NCI-H1105 treated with DMSO at 0.1 percent for 48 hours (cell line): Measurements from ENCODE around the gene SPTLC3.
"Not testable (repeated sequence)": the region's sequence is repeated elsewhere in the genome, so short reads cannot be mapped to it uniquely, and the experiment has no call there.

ENCODE experiments used
- DNase-seq: peaks from one replicate; lab custom pipeline; 2025; lab: John Stamatoyannopoulos, UW

SPTLC3 gene

GRCh38 chr20:13008761-13009681 lies at the start of gene SPTLC3:
SPTLC3 (plus strand) TSS chr20:13008972; CDS start chr20:13009268, 296 bp downstream.
- no peak for DNase-seq

GRCh38 chr20:12961725-12962124 lies 47.0 kb upstream of the SPTLC3 start:
- DNase-seq: no peak

GRCh38 chr20:12962895-12963294 lies 45.9 kb upstream of the SPTLC3 start:
- DNase-seq: no peak

- DNase-seq: no peak
Measured at GRCh38 chr20:12963416-12963815, 45.4 kb upstream of the SPTLC3 start.

- no peak for DNase-seq
Measured at GRCh38 chr20:12965212-12965869, 43.4 kb upstream of the SPTLC3 start.

- DNase-seq: no peak
Measured at GRCh38 chr20:12965870-12966251, 42.9 kb upstream of the SPTLC3 start.

GRCh38 chr20:12966468-12967085 lies 42.2 kb upstream of the SPTLC3 start:
- peak; percentile 27 for DNase-seq

- DNase-seq: no peak
Measured at GRCh38 chr20:12967932-12968331, 40.8 kb upstream of the SPTLC3 start.

- no peak for DNase-seq
Measured at GRCh38 chr20:12968472-12968871, 40.3 kb upstream of the SPTLC3 start.

- DNase-seq: no peak
Measured at GRCh38 chr20:12969071-12969669, 39.6 kb upstream of the SPTLC3 start.

GRCh38 chr20:12970372-12970821 lies 38.4 kb upstream of the SPTLC3 start:
- DNase-seq: no peak

- no peak for DNase-seq
Measured at GRCh38 chr20:12975833-12976608, 32.8 kb upstream of the SPTLC3 start.

- no peak for DNase-seq
Measured at GRCh38 chr20:12976720-12977309, 32.0 kb upstream of the SPTLC3 start.

- DNase-seq: no peak
Measured at GRCh38 chr20:12977328-12978125, 31.2 kb upstream of the SPTLC3 start.

- DNase-seq: no peak
Measured at GRCh38 chr20:12978126-12978394, 30.7 kb upstream of the SPTLC3 start.

- DNase-seq: no peak
Measured at GRCh38 chr20:12978613-12979495, 29.9 kb upstream of the SPTLC3 start.

GRCh38 chr20:12979713-12980112 lies 29.1 kb upstream of the SPTLC3 start:
- DNase-seq: not testable (repeated sequence)

- DNase-seq: no peak
Measured at GRCh38 chr20:12982098-12982497, 26.7 kb upstream of the SPTLC3 start.

- no peak for DNase-seq
Measured at GRCh38 chr20:12984069-12984765, 24.6 kb upstream of the SPTLC3 start.
